ENCODE data around the gene BTBD16.

The BTBD16 gene

GRCh38 chr10:122271076-122271475, at the start of gene BTBD16:
TSS of gene BTBD16 (plus strand) at chr10:122271296. CDS start at chr10:122275082, 3,786 bp downstream.
- no peak for TF ChIP-seq CTCF (IDR thresholded peaks at IDR 0.05; ENCODE audit: low read depth, low read length)
- DNase-seq (ENCODE audit: extremely low read depth, low read depth): no peak

GRCh38 chr10:122221958-122222357, 49.1 kb upstream of the BTBD16 start:
- TF ChIP-seq CTCF (IDR thresholded peaks at IDR 0.05; ENCODE audit: low read depth, low read length): no peak
- DNase-seq (ENCODE audit: extremely low read depth, low read depth): no peak

GRCh38 chr10:122222638-122223037, 48.5 kb upstream of the BTBD16 start:
- TF ChIP-seq CTCF (IDR thresholded peaks at IDR 0.05; ENCODE audit: low read depth, low read length): no peak
- no peak for DNase-seq (ENCODE audit: extremely low read depth, low read depth)

GRCh38 chr10:122224159-122224558, 46.9 kb upstream of the BTBD16 start:
- no peak for DNase-seq (ENCODE audit: extremely low read depth, low read depth)
- TF ChIP-seq CTCF (IDR thresholded peaks at IDR 0.05; ENCODE audit: low read depth, low read length): no peak

- no peak for DNase-seq (ENCODE audit: extremely low read depth, low read depth)
- no peak for TF ChIP-seq CTCF (IDR thresholded peaks at IDR 0.05; ENCODE audit: low read depth, low read length)
Measured at GRCh38 chr10:122225330-122225729, 45.8 kb upstream of the BTBD16 start.

GRCh38 chr10:122227754-122228153, 43.3 kb upstream of the BTBD16 start:
- no peak for TF ChIP-seq CTCF (IDR thresholded peaks at IDR 0.05; ENCODE audit: low read depth, low read length)
- DNase-seq (ENCODE audit: extremely low read depth, low read depth): no peak

- DNase-seq (ENCODE audit: extremely low read depth, low read depth): no peak
- no peak for TF ChIP-seq CTCF (IDR thresholded peaks at IDR 0.05; ENCODE audit: low read depth, low read length)
Measured at GRCh38 chr10:122229666-122230065, 41.4 kb upstream of the BTBD16 start.

Measured in AG09319 (cell line).